ENCODE data around the gene TRAPPC10.
"Not testable (repeated sequence)": the region's sequence is repeated elsewhere in the genome, so short reads cannot be mapped to it uniquely, and the experiment has no call there.

Gene TRAPPC10

GRCh38 chr21:44093761-44094160 is 81.7 kb downstream of the TRAPPC10 start:
- no peak for FAIRE-seq

- no peak for FAIRE-seq
These were observed 82.7 kb downstream of the TRAPPC10 start for GRCh38 chr21:44094832-44095231.

- FAIRE-seq = not testable (repeated sequence)
These were observed 86.4 kb downstream of the TRAPPC10 start for GRCh38 chr21:44098507-44098906.

- FAIRE-seq = not testable (repeated sequence)
These were observed 86.9 kb downstream of the TRAPPC10 start for GRCh38 chr21:44098964-44099363.

GRCh38 chr21:44107026-44107501 is 95.0 kb downstream of the TRAPPC10 start, which contains the start of gene PWP2:
Gene PWP2, plus strand, starts transcription at chr21:44107399. Its CDS starts 18 bp downstream, at chr21:44107417.
- FAIRE-seq = not testable (repeated sequence)

GRCh38 chr21:44107589-44107988 is 95.5 kb downstream of the TRAPPC10 start:
- FAIRE-seq = not testable (repeated sequence)

- not testable (repeated sequence) for FAIRE-seq
These were observed 101.7 kb downstream of the TRAPPC10 start for GRCh38 chr21:44113702-44114371.

GRCh38 chr21:44122131-44122530 is 110.0 kb downstream of the TRAPPC10 start:
- FAIRE-seq = not testable (repeated sequence)

- FAIRE-seq = not testable (repeated sequence)
These were observed 115.7 kb downstream of the TRAPPC10 start for GRCh38 chr21:44127827-44128226.

- not testable (repeated sequence) for FAIRE-seq
These were observed 121.6 kb downstream of the TRAPPC10 start for GRCh38 chr21:44133715-44134057.

GRCh38 chr21:44134732-44135131 is 122.6 kb downstream of the TRAPPC10 start:
- FAIRE-seq = not testable (repeated sequence)

GRCh38 chr21:44138039-44138438 is 125.9 kb downstream of the TRAPPC10 start:
- not testable (repeated sequence) for FAIRE-seq

GRCh38 chr21:44139787-44140551 is 127.9 kb downstream of the TRAPPC10 start:
- not testable (repeated sequence) for FAIRE-seq

GRCh38 chr21:44140552-44140932 is 128.4 kb downstream of the TRAPPC10 start:
- not testable (repeated sequence) for FAIRE-seq

GRCh38 chr21:44142470-44142869 is 130.4 kb downstream of the TRAPPC10 start:
- not testable (repeated sequence) for FAIRE-seq

GRCh38 chr21:44143380-44143779 is 131.3 kb downstream of the TRAPPC10 start:
- not testable (repeated sequence) for FAIRE-seq

- not testable (repeated sequence) for FAIRE-seq
These were observed 131.9 kb downstream of the TRAPPC10 start for GRCh38 chr21:44143996-44144395.

GRCh38 chr21:44144784-44145602 is 132.9 kb downstream of the TRAPPC10 start:
- not testable (repeated sequence) for FAIRE-seq

GRCh38 chr21:44145616-44146015 is 133.5 kb downstream of the TRAPPC10 start:
- FAIRE-seq = not testable (repeated sequence)

GRCh38 chr21:44147108-44147507 is 135.0 kb downstream of the TRAPPC10 start:
- not testable (repeated sequence) for FAIRE-seq

GRCh38 chr21:44150255-44150654 is 138.1 kb downstream of the TRAPPC10 start:
- not testable (repeated sequence) for FAIRE-seq

- not testable (repeated sequence) for FAIRE-seq
These were observed 141.2 kb downstream of the TRAPPC10 start for GRCh38 chr21:44153214-44153888.

Data from islet of Langerhans (tissue), 1 donor.